Ramos (cell line): ENCODE data around the gene KANSL2.
"Not testable (repeated sequence)": the region's sequence is repeated elsewhere in the genome, so short reads cannot be mapped to it uniquely, and the experiment has no call there.

Source experiments
- in situ Hi-C: fragments of 300-500 bp; cut with MboI; formaldehyde crosslinking; loops from one replicate; pipeline ENCODE4 v1.14.3; 2022; ENCODE audit warnings: low sequenced_read_pairs; ENCODE audit not compliant: unreplicated experiment

KANSL2 gene

GRCh38 chr12:48686615-48687334, 4.7 kb upstream of the KANSL2 start:
- in situ Hi-C loops = no loop called here

GRCh38 chr12:48686037-48686595, 4.1 kb upstream of the KANSL2 start:
- in situ Hi-C loops = no loop called here

DNA sequence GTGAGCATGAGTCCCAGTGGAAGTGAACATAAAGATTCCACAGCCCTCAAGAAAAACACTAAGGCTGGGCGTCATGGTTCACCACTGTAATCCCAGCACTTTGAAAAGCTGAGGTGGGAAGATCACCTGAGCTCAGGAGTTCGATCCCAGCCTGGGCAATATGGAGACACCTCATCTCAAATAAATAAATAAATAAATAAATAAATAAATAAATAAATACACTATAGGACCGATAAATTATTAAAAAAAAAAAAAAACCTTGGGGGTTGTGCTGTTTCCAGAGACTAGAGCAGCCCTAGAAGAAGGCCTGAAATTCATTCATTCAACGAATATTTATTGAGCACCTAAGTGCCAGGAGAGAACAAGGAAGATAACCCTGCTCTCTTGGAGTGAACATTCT, 1.5 kb upstream of the KANSL2 start:
- in situ Hi-C loops = no loop called here

DNA sequence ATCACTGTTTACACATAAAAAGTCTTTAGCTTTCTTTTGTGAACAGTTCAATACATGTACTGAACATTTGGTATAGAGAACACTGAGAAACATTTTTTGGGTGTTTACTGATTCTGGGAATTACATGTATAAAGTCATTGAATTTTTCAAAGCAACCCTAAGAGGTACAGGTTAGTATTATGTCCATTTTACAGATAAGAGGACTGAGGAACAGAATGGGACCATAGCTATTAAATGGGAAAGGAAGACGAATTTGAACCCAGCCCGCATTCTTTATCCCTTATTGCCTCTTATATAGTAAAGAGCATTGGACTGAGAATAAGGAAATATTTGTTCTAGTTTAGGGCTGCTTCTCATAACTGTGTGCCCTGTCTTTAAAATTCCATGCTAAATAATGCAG, 889 bp upstream of the KANSL2 start:
- in situ Hi-C loops = no loop called here

DNA sequence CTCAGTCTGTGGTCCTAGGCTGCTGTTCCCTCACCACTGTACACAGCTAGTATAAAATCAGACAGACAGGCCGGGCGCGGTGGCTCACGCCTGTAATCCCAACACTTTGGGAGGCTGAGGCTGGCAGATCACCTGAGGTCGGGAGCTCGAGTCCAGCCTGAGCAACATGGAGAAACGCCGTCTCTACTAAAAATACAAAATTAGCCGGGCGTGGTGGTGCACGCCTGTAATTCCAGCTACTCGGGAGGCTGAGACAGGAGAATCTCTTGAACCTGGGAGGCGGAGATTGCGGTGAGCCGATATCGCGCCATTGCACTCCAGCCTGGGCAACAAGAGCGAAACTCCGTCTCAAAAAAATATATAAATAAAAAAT, 481 bp upstream of the KANSL2 start:
- in situ Hi-C loops = not testable (repeated sequence)

DNA sequence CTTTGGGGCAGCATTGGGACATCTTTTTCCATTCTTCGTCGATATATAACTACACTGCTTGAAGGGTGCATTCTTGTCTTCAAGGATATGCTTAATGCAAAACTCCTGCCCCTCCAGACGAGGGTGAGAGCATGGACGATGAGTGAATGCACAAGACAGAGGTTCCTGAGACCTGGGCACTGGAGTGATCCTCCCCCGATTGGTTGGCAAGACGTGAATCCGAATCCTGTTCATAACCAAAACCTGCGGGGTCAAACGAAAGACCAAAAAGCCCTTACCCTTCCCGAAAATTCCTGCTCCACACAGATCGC, 684 bp downstream of the KANSL2 start:
- in situ Hi-C loops = no loop called here

DNA sequence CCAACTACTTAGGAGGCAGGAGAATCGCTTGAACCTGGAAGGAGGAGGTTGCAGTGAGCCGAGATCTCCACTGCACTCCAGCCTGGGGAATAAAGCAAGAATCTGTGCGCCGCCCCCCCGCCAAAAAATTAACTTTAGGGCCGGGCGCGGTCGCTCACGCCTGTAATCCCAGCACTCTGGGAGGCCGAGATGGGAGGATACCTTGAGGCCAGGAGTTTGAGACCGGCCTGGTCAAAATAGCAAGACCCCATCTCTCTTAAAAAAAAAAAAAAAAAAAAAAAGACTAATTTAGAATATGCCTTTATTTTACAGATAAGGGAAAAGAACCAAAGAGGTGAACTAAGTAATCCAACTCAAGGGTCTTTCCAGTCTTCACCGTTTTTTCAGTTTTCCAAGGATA, 1.2 kb downstream of the KANSL2 start:
- in situ Hi-C loops = no loop called here

- in situ Hi-C loops = no loop called here
Observed at GRCh38 chr12:48678551-48679185, 3.4 kb downstream of the KANSL2 start.

DNA sequence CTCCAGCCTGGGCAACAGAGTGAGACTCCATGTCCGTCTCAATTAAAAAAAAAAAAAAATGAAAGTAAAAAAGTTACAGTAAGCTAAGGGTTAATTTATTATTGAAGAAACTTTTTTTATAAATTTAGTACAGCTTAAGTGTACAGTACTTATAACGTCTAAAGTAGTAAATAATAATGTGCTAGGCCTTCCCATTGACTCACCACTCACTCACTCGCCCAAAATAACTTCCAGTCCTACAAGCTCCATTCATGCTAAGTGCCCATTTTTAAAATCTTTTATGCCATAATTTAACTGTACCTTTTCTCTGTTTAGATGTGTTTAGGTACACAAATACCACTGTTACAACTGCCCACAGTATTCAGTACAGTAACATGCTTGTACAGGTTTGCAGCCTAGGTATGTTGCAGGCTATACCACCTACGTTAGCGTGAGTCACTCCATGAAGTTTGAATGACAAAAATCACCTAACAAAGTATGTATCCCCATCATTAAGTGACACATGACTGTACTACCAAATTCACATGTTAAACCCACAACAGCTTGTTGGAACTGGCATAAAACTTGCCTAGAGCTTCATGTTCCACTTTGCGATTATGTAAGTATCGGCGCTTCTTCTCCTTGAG, 10.7 kb downstream of the KANSL2 start:
- in situ Hi-C loops = no loop called here

DNA sequence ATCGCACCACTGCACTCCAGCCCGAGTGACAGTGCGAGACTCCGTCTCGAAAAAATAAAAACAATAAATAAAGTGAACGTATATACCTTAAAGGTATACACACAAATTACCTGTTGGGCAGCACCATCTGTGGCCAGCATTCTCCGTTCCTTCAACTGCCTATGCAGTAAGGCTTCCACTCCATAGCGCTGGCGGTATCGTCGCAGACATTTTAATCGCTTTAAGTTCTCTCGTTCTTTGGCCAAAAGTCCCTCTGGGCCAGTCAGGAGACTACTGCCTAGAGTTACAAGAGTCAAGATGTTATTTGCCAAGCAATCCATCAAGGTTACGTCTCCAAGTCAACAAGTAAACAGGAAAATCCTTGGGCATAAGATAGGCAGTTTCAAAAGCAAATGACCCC, 13.0 kb downstream of the KANSL2 start:
- in situ Hi-C loops = no loop called here

GRCh38 chr12:48659863-48660262, 22.2 kb downstream of the KANSL2 start:
- in situ Hi-C loops = no loop called here

DNA sequence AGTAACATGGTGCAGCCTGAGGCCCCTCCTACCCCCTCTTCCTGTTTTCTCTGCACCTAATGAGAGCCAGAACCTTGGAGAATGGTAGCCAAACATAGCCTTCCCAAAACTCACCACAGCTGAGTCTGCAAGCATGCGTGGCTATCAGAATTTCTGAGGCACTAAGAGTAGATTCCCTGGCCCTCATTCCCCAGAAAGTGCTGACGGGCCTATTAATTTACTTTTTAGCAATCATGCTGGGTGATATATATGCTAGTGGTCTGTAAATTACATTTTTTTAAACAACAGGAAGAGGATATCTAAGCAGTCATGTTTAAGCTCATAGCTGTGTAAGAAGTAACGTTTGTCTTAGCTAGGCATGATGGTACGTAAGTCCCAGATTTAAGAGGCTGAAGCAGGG, 30.4 kb downstream of the KANSL2 start:
- in situ Hi-C loops = no loop called here

DNA sequence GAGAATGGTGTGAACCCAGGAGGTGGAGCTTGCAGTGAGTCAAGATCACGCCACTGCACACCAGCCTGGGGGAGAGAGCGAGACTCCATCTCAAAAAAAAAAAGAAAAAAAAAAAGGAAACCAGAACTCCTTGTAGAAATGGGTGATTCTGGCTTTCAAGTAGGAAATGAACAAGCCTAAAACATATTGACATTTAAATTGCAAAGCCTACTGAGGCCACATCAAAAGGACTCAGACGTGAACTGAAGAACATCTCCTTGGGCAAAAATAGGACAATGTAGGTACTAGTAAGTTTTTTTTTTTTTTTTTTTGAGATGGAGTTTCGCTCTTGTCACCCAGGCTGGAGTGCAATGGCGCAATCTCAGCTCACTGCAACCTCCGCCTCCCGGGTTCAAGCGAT, 36.7 kb downstream of the KANSL2 start:
- in situ Hi-C loops = not testable (repeated sequence)

DNA sequence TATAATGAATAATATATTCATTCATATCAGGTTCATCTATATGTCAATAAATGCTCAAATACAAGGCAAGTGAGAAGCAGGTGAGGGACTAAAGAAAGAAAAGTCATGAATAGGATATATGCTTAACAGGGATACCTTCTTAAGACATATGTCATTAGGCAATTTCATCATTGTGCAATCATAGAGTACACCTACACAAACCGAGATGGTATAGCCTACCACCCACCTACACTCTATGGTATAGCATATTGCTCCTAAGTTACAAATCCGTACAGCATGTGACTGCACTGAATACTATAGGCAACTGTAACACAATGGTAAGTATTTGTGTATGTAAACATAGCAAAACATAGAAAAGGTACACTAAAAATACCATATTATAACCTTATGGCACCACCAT, 39.0 kb downstream of the KANSL2 start:
- in situ Hi-C loops = no loop called here

DNA sequence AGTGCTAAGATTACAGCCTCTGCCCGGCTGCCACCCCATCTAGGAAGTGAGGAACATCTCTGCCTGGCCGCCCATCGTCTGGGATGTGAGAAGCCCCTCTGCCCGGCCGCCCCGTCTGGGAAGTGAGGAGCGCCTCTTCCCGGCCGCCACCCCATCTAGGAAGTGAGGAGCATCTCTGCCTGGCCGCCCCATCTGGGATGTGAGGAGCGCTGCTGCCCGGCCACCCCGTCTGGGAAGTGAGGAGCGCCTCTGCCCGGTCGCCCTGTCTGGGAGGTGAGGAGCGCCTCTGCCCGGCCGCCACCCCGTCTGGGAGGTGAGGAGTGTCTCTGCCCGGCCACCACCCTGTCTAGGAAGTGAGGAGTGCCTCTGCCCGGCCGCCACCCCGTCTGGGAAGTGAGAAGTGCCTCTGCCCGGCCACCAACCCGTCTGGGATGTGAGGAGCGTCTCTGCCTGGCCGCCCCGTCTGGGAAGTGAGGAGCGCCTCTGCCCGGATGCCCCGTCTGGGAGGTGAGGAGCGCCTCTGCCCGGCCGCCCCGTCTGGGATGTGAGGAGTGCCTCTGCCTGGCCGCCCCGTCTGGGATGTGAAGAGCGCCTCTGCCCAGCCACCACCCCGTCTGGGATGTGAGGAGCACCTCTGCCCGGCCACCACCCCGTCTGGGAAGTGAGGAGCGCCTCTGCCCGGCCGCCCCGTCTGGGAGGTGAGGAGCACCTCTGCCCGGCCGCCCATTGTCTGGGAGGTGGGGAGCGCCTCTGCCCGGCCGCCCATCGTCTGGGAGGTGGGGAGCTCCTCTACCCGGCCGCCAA, 40.1 kb downstream of the KANSL2 start:
- in situ Hi-C loops = not testable (repeated sequence)

- in situ Hi-C loops = no loop called here
Observed at GRCh38 chr12:48640854-48641253, 41.2 kb downstream of the KANSL2 start.

GRCh38 chr12:48640428-48640827, 41.6 kb downstream of the KANSL2 start:
- in situ Hi-C loops = no loop called here

DNA sequence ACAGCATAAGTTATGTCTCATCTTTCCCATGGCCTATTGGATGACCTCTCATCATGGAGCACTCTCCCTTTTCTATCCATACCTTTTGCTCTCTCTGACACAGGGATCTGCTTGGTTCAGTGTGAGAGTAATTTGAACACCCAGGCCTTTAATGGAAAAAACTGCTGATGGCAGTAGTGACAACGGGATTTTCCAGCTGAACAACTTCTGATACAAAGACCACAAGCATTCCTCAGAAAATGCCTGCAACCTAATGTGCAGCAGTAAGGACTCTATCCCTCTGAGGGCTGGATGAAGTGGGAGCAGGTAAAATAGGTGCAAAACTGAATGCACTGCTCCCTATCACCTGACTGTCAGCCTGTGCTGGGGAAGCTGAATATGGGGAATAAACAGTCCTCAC, 51.0 kb downstream of the KANSL2 start:
- in situ Hi-C loops = no loop called here

DNA sequence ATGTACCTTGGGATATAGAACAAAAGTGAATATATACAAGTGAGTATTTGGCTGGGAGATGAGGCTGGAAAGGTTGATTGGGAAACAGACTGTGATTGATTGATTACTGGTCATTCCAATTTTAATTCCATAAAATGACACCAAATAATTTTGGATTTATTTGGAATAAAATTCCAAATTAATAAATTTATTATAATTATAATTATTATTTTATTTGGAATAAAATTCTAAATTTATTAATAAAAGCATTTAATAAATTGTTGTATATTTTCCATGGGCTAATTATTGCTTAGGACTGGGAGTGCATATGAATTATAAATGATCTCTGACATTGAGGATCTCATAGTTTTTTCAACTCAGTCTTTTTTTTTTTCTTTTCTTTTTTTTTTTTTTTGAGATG, 51.7 kb downstream of the KANSL2 start:
- in situ Hi-C loops = no loop called here

DNA sequence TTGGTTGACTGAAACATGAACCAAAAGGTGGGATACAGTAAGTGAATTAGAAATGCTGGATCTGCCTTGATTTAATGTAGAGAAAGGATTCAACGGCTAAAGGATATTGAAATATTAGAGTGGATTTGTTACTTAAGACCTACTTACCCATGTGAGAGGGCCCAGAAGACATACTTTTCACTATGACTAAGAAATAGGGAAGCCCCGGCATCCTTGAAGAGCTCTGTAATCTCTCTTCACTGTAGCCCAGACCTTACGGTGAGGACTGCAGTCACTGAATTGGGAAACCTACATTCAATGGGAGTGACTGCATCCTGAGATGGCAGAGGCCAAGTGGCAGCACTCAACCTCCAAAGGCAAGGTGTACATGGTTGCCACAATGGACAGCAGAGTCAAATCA, 52.5 kb downstream of the KANSL2 start:
- in situ Hi-C loops = no loop called here

DNA sequence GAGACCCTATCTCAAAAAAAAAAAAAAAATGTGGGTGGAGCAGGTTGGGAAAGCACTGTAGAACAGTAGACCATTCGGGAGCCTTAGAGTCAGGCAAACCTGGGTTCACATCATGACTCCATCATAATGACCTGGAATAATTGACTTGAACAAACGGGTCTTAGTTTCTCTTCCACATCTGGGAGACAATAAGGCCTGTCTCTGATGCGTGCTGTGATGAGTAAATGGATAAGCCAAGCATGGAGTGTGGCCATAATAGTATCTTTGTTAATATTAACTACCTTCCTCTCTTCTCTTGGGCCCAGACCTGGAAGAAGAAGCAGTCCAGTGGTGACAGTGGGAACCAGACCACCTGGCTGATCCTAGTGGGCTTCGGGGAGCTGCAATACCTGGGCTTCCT, 54.5 kb downstream of the KANSL2 start:
- in situ Hi-C loops = no loop called here
